H1 (cell line): ENCODE data around the gene ABCA1. TPM values are rescaled to one million over a fixed set of nuclear protein-coding genes. Genes with fewer than 3 reads are reported as not detected.
"Not testable (repeated sequence)": the region's sequence is repeated elsewhere in the genome, so short reads cannot be mapped to it uniquely, and the experiment has no call there.

Source experiments
- CTCF ChIA-PET: fragments of 300-600 bp; sonication (Branson Sonifier 250); formaldehyde crosslinking; loops from one replicate; lab custom pipeline; 2021; ENCODE audit not compliant: partially characterized antibody; lab: Charles Lee
- POLR2A ChIA-PET: fragments of 300-600 bp; sonication (Branson Sonifier 250); formaldehyde crosslinking; loops from one replicate; lab custom pipeline; 2021; ENCODE audit warnings: inconsistent platforms; ENCODE audit not compliant: partially characterized antibody; lab: Charles Lee
- DNase-seq, 2 experiments: peaks; one replicate each; pipeline versions ENCODE4 v3.0.0 to v3.0.0-alpha.2; 2010 to 2022; ENCODE audit warnings: low spot score in 2 of 2, low read depth in 1 of 2, mixed read lengths in 1 of 2
- FAIRE-seq: peaks from 2 replicates; lab custom pipeline; 2011; peaks lifted over from hg19 to GRCh38; lab: Jason Lieb, UNC
- H2AFZ ChIP-seq: 2 replicates; pipeline ENCODE4 v1.8.1; 2012; ENCODE audit warnings: low read length, inconsistent platforms
- H2AK5ac ChIP-seq: 2 replicates; pipeline ENCODE4 v1.6.1; 2013; ENCODE audit warnings: low read depth, low read length
- H2BK120ac ChIP-seq: replicated peaks from 2 replicates; pipeline ENCODE3; 2013; ENCODE audit warnings: low read depth, low read length, inconsistent platforms
- H2BK12ac ChIP-seq: 2 replicates; pipeline ENCODE4 v1.6.1; 2013; ENCODE audit warnings: low read depth, low read length
- H2BK15ac ChIP-seq: 2 replicates; pipeline ENCODE4 v1.6.1; 2013; ENCODE audit warnings: low read length
- H2BK20ac ChIP-seq: 2 replicates; pipeline ENCODE4 v1.6.1; 2013; ENCODE audit warnings: low read length
- H2BK5ac ChIP-seq: 2 replicates; pipeline ENCODE4 v1.6.1; 2013; ENCODE audit warnings: low read depth, low read length
- H3K14ac ChIP-seq: 2 replicates; pipeline ENCODE4 v1.6.1; 2013; ENCODE audit warnings: inconsistent platforms; ENCODE audit not compliant: insufficient read length
- H3K18ac ChIP-seq: 2 replicates; pipeline ENCODE4 v1.6.1; 2013; ENCODE audit warnings: low read length; ENCODE audit errors: extremely low read depth
- H3K23ac ChIP-seq: 2 replicates; pipeline ENCODE4 v1.6.1; 2013; ENCODE audit warnings: inconsistent platforms; ENCODE audit not compliant: insufficient read length
- H3K23me2 ChIP-seq: 2 replicates; pipeline ENCODE4 v1.6.1; 2013; ENCODE audit warnings: low read depth, low read length
- H3K27ac ChIP-seq: 2 replicates; pipeline ENCODE4 v1.6.1; 2011; ENCODE audit warnings: low read depth, low read length, inconsistent platforms
- H3K27me3 ChIP-seq, 4 experiments: replicated peaks in 1 of 4; 1 replicate in 1 of 4; 2 replicates in 3 of 4; pipeline versions ENCODE4 v1.6.1 to v1.8.1; 2011 to 2013; ENCODE audit warnings: low read length in 3 of 4, mild to moderate bottlenecking in 3 of 4, inconsistent platforms in 2 of 4, mixed read lengths in 2 of 4, moderate library complexity in 1 of 4; ENCODE audit not compliant: control insufficient read depth in 3 of 4, insufficient read depth in 3 of 4; ENCODE audit errors: extremely low read depth in 1 of 4
- H3K36me3 ChIP-seq, 4 experiments: 2 replicates each; pipeline versions ENCODE4 v1.6.1 to v1.8.1; 2011 to 2013; ENCODE audit warnings: mild to moderate bottlenecking in 4 of 4, low read length in 3 of 4, moderate library complexity in 2 of 4, control low read depth in 1 of 4, inconsistent platforms in 1 of 4; ENCODE audit not compliant: insufficient read depth in 4 of 4, control insufficient read depth in 2 of 4
- H3K4ac ChIP-seq: replicated peaks from 2 replicates; pipeline ENCODE3; 2013; ENCODE audit warnings: low read length, low read depth, mixed read lengths, inconsistent platforms; ENCODE audit not compliant: insufficient read length
- H3K4me1 ChIP-seq, 4 experiments: replicated peaks in 1 of 4; 1 replicate in 1 of 4; 2 replicates in 3 of 4; pipeline versions ENCODE4 v1.6.1 to v1.8.1; 2011 to 2013; ENCODE audit warnings: low read length in 3 of 4, inconsistent platforms in 2 of 4, mixed read lengths in 1 of 4; ENCODE audit not compliant: insufficient read depth in 4 of 4, control insufficient read depth in 3 of 4
- H3K4me2 ChIP-seq, 2 experiments: 2 replicates each; pipeline versions ENCODE4 v1.6.1 to v1.8.1; 2011 to 2013; ENCODE audit warnings: low read depth in 2 of 2, low read length in 2 of 2, control low read depth in 1 of 2, inconsistent platforms in 1 of 2, mild to moderate bottlenecking in 1 of 2; ENCODE audit not compliant: insufficient read depth in 1 of 2
- H3K4me3 ChIP-seq, 4 experiments: fragments of 200-600, 300-600 bp in 1 of 4; sonication (generic), shearing (Covaris generic), sonication (Bioruptor Twin) in 1 of 4; 2 replicates each; pipeline versions ENCODE4 v1.5.1 to v1.8.1; 2011 to 2016; ENCODE audit warnings: low read length in 4 of 4, low read depth in 3 of 4, control low read depth in 2 of 4, inconsistent platforms in 2 of 4, mild to moderate bottlenecking in 2 of 4, mixed read lengths in 1 of 4, moderate library complexity in 1 of 4; ENCODE audit not compliant: insufficient read depth in 2 of 4; ENCODE audit errors: extremely low read depth in 1 of 4
- H3K56ac ChIP-seq: replicated peaks from 2 replicates; pipeline ENCODE3; 2013; ENCODE audit warnings: low read depth, mild to moderate bottlenecking, mixed read lengths, low read length, inconsistent platforms; ENCODE audit not compliant: insufficient read length
- H3K79me1 ChIP-seq: 2 replicates; pipeline ENCODE4 v1.6.1; 2013; ENCODE audit warnings: low read depth, low read length, control low read depth
- H3K79me2 ChIP-seq, 2 experiments: 2 replicates each; pipeline versions ENCODE4 v1.6.1 to v1.8.1; 2012 to 2013; ENCODE audit warnings: low read length in 2 of 2, mild to moderate bottlenecking in 2 of 2, inconsistent platforms in 1 of 2; ENCODE audit not compliant: insufficient read depth in 2 of 2, control insufficient read depth in 1 of 2
- H3K9ac ChIP-seq, 4 experiments: replicated peaks in 1 of 4; 1 replicate in 1 of 4; 2 replicates in 3 of 4; pipeline versions ENCODE4 v1.6.1 to v1.8.1; 2011 to 2013; ENCODE audit warnings: low read depth in 3 of 4, low read length in 3 of 4, control low read depth in 2 of 4, mild to moderate bottlenecking in 2 of 4, moderate library complexity in 2 of 4, inconsistent platforms in 1 of 4; ENCODE audit errors: extremely low read depth in 1 of 4
- H3K9me3 ChIP-seq, 2 experiments: 2 replicates each; pipeline versions ENCODE4 v1.6.1 to v1.8.1; 2012 to 2013; ENCODE audit warnings: mild to moderate bottlenecking in 2 of 2, moderate library complexity in 2 of 2, control low read depth in 1 of 2, inconsistent platforms in 1 of 2, low read depth in 1 of 2, low read length in 1 of 2, mixed read lengths in 1 of 2; ENCODE audit not compliant: insufficient read depth in 2 of 2
- H4K20me1 ChIP-seq, 2 experiments: replicated peaks in 1 of 2; 2 replicates each; pipeline versions ENCODE3 to v1.8.1; 2011 to 2013; ENCODE audit warnings: inconsistent platforms in 2 of 2, low read length in 2 of 2, mild to moderate bottlenecking in 1 of 2; ENCODE audit not compliant: insufficient read depth in 2 of 2, control insufficient read depth in 1 of 2
- H4K5ac ChIP-seq: 2 replicates; pipeline ENCODE4 v1.6.1; 2013; ENCODE audit warnings: low read length, low read depth, mixed read lengths, inconsistent platforms; ENCODE audit not compliant: insufficient read length
- H4K8ac ChIP-seq: 2 replicates; pipeline ENCODE4 v1.8.0; 2013; ENCODE audit warnings: mild to moderate bottlenecking, moderate library complexity, low read length, inconsistent platforms; ENCODE audit not compliant: insufficient read depth; ENCODE audit errors: extremely low read depth
- H4K91ac ChIP-seq: replicated peaks from 2 replicates; pipeline ENCODE3; 2013; ENCODE audit warnings: low read length, mixed read lengths, inconsistent platforms; ENCODE audit not compliant: insufficient read length
- WGBS, 2 experiments: shearing (Covaris generic) in 1 of 2; methylation state at CpG; one replicate each; pipeline versions ENCODE4 v1.1.6 to v1.1.7; 2013 to 2015; ENCODE audit warnings: low lambda C conversion rate in 2 of 2, mixed read lengths in 2 of 2, inconsistent platforms in 1 of 2, low coverage in 1 of 2, missing lambda C conversion rate in 1 of 2; ENCODE audit not compliant: insufficient replicate concordance in 2 of 2, insufficient coverage in 1 of 2, insufficient read length in 1 of 2; ENCODE audit errors: extremely low coverage in 1 of 2, missing lambda C conversion rate in 1 of 2; 5-methylcytosine and 5-hydroxymethylcytosine counted together
- polyA plus RNA-seq, 7 experiments: library from polyadenylated mRNA; depleted of rRNA in 3 of 7; stranded (reverse) in 5 of 7; unstranded in 2 of 7; fragments of >200 nt in 5 of 7; fragments of 200-250 nt in 2 of 7; gene quantifications; 1 replicate in 5 of 7; 2 replicates in 1 of 7; 4 replicates in 1 of 7; pipeline versions ENCODE4 v1.2.1 to v1.2.3, GENCODE V29; 2011 to 2013; ENCODE audit warnings: missing spikeins in 2 of 7, mixed read lengths in 2 of 7
- total RNA-seq: library from RNA; stranded (reverse); fragmentation: NEBNext Ultra II Directional; extraction: Animal tissue kit (Norgen Biotek cat#: 25700); gene quantifications from 2 replicates; pipeline ENCODE4 v1.2.1, GENCODE V29; 2021

ABCA1 gene
- total and polyA plus RNA-seq, 2 of the 8 experiments (the other 6 are each of a cell fraction or from before 2014, with no cell fraction given), result 6.9 to 7.8 TPM

- H3K79me1 ChIP-seq, H3K4me2 ChIP-seq, H3K4ac ChIP-seq, H3K4me1 ChIP-seq, H2AFZ ChIP-seq, H3K23me2 ChIP-seq, H2BK120ac ChIP-seq, H2BK15ac ChIP-seq, H2BK5ac ChIP-seq, H3K9ac ChIP-seq, H3K27me3 ChIP-seq, H2BK20ac ChIP-seq, H3K27ac ChIP-seq, H3K79me2 ChIP-seq, H3K18ac ChIP-seq, H3K56ac ChIP-seq, H4K8ac ChIP-seq, CTCF ChIA-PET, H2AK5ac ChIP-seq, H4K5ac ChIP-seq, H4K20me1 ChIP-seq, H3K9me3 ChIP-seq, H3K23ac ChIP-seq, H3K4me3 ChIP-seq, H2BK12ac ChIP-seq, H3K14ac ChIP-seq, FAIRE-seq, DNase-seq, H4K91ac ChIP-seq, H3K36me3 ChIP-seq: not testable (repeated sequence)
- 71% methylated on average over 4 of the region's 4 CpGs; no CpG with 5 or more reads in 1 of the 2 experiments for WGBS, 2 experiments
- POLR2A ChIA-PET, result interaction anchor here (0.9 kb wide), 1 partner anchor 10 kb away, joined by 3 read pairs; no protein-coding TSS in a partner anchor
These were observed 30.1 kb upstream of the ABCA1 start for GRCh38 chr9:104958006-104958405.
